ENCODE data around the gene RNASE9. TPM values are rescaled to one million over a fixed set of nuclear protein-coding genes. Genes with fewer than 3 reads are reported as not detected.

Gene RNASE9
- total RNA-seq, 4 donors from 2014 or later = not detected

DNA sequence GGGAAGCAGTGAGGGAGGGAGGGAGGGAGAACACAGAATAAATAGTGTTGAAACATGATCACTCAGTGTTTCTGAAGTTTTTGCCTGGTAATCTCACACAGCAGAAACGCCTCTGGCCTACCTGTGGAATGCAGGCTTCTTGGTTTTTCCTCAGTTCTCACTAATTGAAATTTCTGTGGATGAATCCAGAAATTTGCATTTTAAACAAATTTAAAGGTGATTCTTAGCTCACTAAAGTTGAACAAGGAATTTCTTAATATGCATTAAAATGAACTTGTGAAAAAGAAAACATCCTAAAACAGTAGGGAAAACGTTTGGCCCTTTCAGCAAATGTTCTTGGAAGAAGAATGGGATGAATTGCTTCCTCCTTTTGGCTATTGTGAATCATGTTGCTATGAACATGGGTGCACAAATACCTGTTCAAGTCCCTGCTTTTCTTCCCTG lies 1.4 kb downstream of the RNASE9 start:
- no peak for DNase-seq (ENCODE audit: extremely low spot score)
- TF ChIP-seq POLR2A (IDR thresholded peaks at IDR 0.05; ENCODE audit: low read depth) (no peak), EP300 (IDR thresholded peaks at IDR 0.05) (no peak), POLR2AphosphoS5 (IDR thresholded peaks at IDR 0.05) (no peak)
- TF ChIP-seq, protein P1, sequence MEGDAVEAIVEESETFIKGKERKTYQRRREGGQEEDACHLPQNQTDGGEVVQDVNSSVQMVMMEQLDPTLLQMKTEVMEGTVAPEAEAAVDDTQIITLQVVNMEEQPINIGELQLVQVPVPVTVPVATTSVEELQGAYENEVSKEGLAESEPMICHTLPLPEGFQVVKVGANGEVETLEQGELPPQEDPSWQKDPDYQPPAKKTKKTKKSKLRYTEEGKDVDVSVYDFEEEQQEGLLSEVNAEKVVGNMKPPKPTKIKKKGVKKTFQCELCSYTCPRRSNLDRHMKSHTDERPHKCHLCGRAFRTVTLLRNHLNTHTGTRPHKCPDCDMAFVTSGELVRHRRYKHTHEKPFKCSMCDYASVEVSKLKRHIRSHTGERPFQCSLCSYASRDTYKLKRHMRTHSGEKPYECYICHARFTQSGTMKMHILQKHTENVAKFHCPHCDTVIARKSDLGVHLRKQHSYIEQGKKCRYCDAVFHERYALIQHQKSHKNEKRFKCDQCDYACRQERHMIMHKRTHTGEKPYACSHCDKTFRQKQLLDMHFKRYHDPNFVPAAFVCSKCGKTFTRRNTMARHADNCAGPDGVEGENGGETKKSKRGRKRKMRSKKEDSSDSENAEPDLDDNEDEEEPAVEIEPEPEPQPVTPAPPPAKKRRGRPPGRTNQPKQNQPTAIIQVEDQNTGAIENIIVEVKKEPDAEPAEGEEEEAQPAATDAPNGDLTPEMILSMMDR (IDR thresholded peaks at IDR 0.05) = no peak
- Histone ChIP-seq H3K36me3 (no peaks in the 10 kb centered on the region), H3K4me1 (no peaks in the 10 kb centered on the region), H3K27ac (replicated peaks in 1 of 4) (no peak overlapping the region), H3K4me3 (no peak overlapping the region), H3K27me3 (no peaks in the 10 kb centered on the region), H3K9me3 (no peaks in the 10 kb centered on the region)
- intact Hi-C loops (cut with DNase I) = no loop called here
- 46% methylated on average over 2 of the region's 2 CpGs for WGBS

DNA sequence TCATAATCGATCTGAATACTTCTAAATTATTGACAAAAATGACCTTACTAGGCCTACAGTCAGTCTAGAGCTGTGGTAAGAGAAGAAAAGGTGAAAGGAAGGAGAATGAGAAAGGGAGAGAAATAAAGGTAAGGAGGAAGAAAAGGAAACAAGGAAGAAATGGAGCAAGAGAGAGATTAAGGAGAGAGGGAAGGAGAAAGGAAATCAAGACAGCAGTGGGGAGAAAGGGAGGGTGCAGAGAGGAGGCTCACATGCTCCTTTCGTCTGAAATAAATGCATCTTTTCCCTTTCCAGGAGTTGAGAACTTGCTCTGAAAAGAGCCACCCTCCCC lies 3.7 kb downstream of the RNASE9 start:
- Histone ChIP-seq H3K9me3 (no peaks in the 10 kb centered on the region), H3K27ac (replicated peaks in 1 of 4) (no peak overlapping the region), H3K36me3 (no peaks in the 10 kb centered on the region), H3K4me1 (no peaks in the 10 kb centered on the region), H3K27me3 (no peaks in the 10 kb centered on the region), H3K4me3 (no peak overlapping the region)
- TF ChIP-seq, protein P1 (IDR thresholded peaks at IDR 0.05) = no peak
- TF ChIP-seq EP300 (IDR thresholded peaks at IDR 0.05) (no peak), POLR2AphosphoS5 (IDR thresholded peaks at IDR 0.05) (no peak), POLR2A (IDR thresholded peaks at IDR 0.05; ENCODE audit: low read depth) (no peak)
- intact Hi-C loops (cut with DNase I) = no loop called here
- 46% methylated on average over 2 of the region's 2 CpGs for WGBS
- DNase-seq (ENCODE audit: extremely low spot score) = no peak

DNA sequence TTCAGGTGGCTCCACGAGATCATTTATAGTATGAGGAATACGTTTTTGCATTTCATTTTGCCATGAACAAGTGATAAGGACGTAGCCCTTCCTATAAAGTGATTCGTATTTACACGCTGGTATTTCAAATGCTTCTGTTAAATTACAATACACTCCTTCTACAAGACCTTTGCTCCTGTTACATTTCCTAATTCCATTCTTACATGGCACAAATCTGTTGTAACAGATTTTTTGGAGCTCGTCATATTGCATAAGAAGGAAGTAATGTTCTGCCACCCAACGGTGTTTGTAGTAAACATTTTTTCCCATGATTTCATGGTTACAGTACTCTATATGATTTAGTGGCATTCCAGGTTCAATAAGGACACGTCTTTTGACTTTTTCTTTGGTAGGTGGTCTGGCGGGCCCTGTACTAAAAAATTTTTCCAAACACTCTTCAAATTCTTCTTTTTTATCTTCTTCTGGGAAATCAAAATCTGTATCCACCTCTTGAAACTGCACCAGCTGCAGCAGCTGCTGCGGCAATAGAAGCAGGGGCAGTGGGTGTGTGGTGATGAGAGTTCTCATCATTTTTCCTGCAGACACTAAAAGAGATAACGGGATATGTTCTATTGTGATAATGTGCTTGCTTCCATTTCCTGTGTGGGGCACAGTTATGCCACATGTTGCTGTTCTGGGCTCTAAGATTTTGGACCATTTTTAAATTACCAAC lies 4.2 kb downstream of the RNASE9 start:
- H3K9me3 ChIP-seq = no peaks in the 10 kb centered on the region
- intact Hi-C loops (cut with DNase I) = no loop called here
- H3K4me1 ChIP-seq = no peaks in the 10 kb centered on the region
- H3K27me3 ChIP-seq = no peaks in the 10 kb centered on the region
- H3K27ac ChIP-seq (replicated peaks in 1 of 4) = no peak overlapping the region
- H3K4me3 ChIP-seq = no peak overlapping the region
- DNase-seq (ENCODE audit: extremely low spot score) = no peak
- TF ChIP-seq POLR2AphosphoS5 (IDR thresholded peaks at IDR 0.05) (no peak), EP300 (IDR thresholded peaks at IDR 0.05) (no peak), POLR2A (IDR thresholded peaks at IDR 0.05; ENCODE audit: low read depth) (no peak)
- TF ChIP-seq, protein P1 (IDR thresholded peaks at IDR 0.05) = no peak
- H3K36me3 ChIP-seq = no peaks in the 10 kb centered on the region
- 69% methylated on average over 11 of the region's 11 CpGs for WGBS

DNA sequence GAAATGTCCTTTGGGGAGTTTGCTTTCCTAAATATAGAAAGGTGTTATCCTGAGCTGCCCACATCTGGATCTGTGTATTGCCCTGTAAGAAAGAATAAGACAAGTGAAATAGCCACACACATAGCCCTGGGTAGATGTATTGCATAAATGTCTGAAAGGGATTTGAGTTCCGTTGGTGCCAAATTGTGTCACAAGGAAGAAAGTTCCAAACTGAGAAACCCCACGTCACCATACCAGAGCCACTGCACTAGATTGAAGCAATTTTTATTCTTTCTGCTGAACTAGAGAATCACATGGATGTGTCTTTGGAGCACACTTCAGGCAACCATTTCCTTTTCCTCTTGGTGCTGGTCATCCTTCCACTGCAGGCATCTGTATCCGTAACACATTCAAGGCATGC lies 5.0 kb downstream of the RNASE9 start:
- no peaks in the 10 kb centered on the region for H3K9me3 ChIP-seq
- DNase-seq (ENCODE audit: extremely low spot score) = no peak
- H3K36me3 ChIP-seq = no peaks in the 10 kb centered on the region
- WGBS = 85% methylated on average over 3 of the region's 3 CpGs
- H3K4me1 ChIP-seq = no peaks in the 10 kb centered on the region
- no peak overlapping the region for H3K27ac ChIP-seq (replicated peaks in 1 of 4)
- no peak for TF ChIP-seq POLR2A (IDR thresholded peaks at IDR 0.05; ENCODE audit: low read depth)
- no peak for TF ChIP-seq POLR2AphosphoS5 (IDR thresholded peaks at IDR 0.05)
- TF ChIP-seq, protein P1 (IDR thresholded peaks at IDR 0.05) = no peak
- TF ChIP-seq EP300 (IDR thresholded peaks at IDR 0.05) = no peak
- no peak overlapping the region for H3K4me3 ChIP-seq
- no peaks in the 10 kb centered on the region for H3K27me3 ChIP-seq
- intact Hi-C loops (cut with DNase I) = no loop called here

DNA sequence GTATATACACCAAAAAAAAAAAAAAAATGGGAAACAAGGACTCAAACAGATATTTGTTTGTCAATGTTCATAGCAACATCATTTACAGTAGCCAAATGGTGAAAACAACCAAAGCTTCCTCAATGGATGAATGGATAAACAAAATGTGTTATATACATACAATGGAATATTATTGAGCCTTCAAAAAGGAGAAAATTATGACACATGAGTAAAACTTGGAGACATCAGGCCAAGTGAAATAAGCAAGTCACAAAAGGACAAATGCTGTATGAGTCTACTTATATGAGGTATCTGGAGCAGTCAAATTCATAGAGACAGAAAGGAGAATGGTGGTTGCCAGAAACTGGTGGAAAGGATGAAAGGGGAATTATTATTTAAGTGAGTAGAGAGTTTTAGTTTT lies 7.8 kb downstream of the RNASE9 start:
- intact Hi-C loops (cut with DNase I) = no loop called here
- H3K27ac ChIP-seq (replicated peaks in 1 of 4) = no peak overlapping the region
- no peak for TF ChIP-seq POLR2AphosphoS5 (IDR thresholded peaks at IDR 0.05)
- TF ChIP-seq EP300 (IDR thresholded peaks at IDR 0.05) = no peak
- no peak for TF ChIP-seq POLR2A (IDR thresholded peaks at IDR 0.05; ENCODE audit: low read depth)
- TF ChIP-seq, protein P1 (IDR thresholded peaks at IDR 0.05) = no peak

More for the DNA sequence above, 7.8 kb downstream of the RNASE9 start:
- no peaks in the 10 kb centered on the region for H3K27me3 ChIP-seq
- H3K9me3 ChIP-seq = no peaks in the 10 kb centered on the region
- no peak for DNase-seq (ENCODE audit: extremely low spot score)
- no peaks in the 10 kb centered on the region for H3K36me3 ChIP-seq
- no peaks in the 10 kb centered on the region for H3K4me1 ChIP-seq
- H3K4me3 ChIP-seq = no peak overlapping the region

Data from esophagus muscularis mucosa (tissue), 4 donors.